Testis (tissue), 3 donors: ENCODE measurements around the gene BSN. TPM values are rescaled to one million over a fixed set of nuclear protein-coding genes. Genes with fewer than 3 reads are reported as not detected.

Experiments
- DNase-seq: peaks from one replicate; pipeline ENCODE4 v3.0.0-alpha.2; 2019
- H3K27ac ChIP-seq, 2 donors: fragments of 200-600 bp; sonication (generic); one replicate each; pipeline ENCODE4 v1.5.1; 2019
- H3K27me3 ChIP-seq: fragments of 200-600 bp; sonication (generic); one replicate; pipeline ENCODE4 v1.5.1; 2019
- H3K36me3 ChIP-seq: fragments of 200-600 bp; sonication (generic); one replicate; pipeline ENCODE4 v1.5.1; 2017; ENCODE audit warnings: low read depth; ENCODE audit errors: missing control alignments
- H3K4me1 ChIP-seq: fragments of 200-600 bp; sonication (generic); one replicate; pipeline ENCODE4 v1.5.1; 2019
- H3K4me3 ChIP-seq, 2 donors: fragments of 200-600 bp; sonication (generic); one replicate each; pipeline ENCODE4 v1.5.1; 2017 to 2019
- H3K9me3 ChIP-seq: fragments of 200-600 bp; sonication (generic); one replicate; pipeline ENCODE4 v1.5.1; 2017
- CTCF ChIP-seq, 3 experiments: fragments of 450-650 bp in 2 of 3; fragments of 200-600 bp in 1 of 3; sonication (generic) in 1 of 3; IDR thresholded peaks; one replicate each; pipeline ENCODE4 v1.5.1; 2016 to 2019; ENCODE audit warnings: antibody characterized with exemption in 3 of 3, mild to moderate bottlenecking in 2 of 3, moderate library complexity in 1 of 3
- POLR2A ChIP-seq: fragments of 450-650 bp; IDR thresholded peaks from one replicate; pipeline ENCODE4 v1.6.1; 2017; ENCODE audit warnings: antibody characterized with exemption, mild to moderate bottlenecking, moderate library complexity
- WGBS, 2 donors: methylation state at CpG; one replicate each; pipeline ENCODE4 v1.1.5; 2018; 5-methylcytosine and 5-hydroxymethylcytosine counted together
- intact Hi-C: fragments of 100-400 bp; cut with DNase I; formaldehyde crosslinking; loops from one replicate; pipeline ENCODE4 v1.15.1; 2023; ENCODE audit warnings: low total_unique reads
- polyA plus RNA-seq: library from polyadenylated mRNA; stranded (reverse); fragments of 350-450 nt; fragmentation: Illumina TruSeq; extraction: RNeasy Lipid Tissue Mini Kit (QIAGEN cat#74804); gene quantifications from one replicate; pipeline ENCODE4 v1.2.3, GENCODE V29; 2014; ENCODE audit warnings: low read depth, low replicate concordance; ENCODE audit not compliant: insufficient read depth
- total RNA-seq, 2 donors: library from RNA; depleted of rRNA; stranded (reverse); fragments of >200 nt; gene quantifications; one replicate each; pipeline ENCODE4 v1.2.3, GENCODE V29; 2016

BSN gene
- total and polyA plus RNA-seq, 3 donors from 2014 or later: 9.9 to 25.3 (median 18.9) TPM

DNA sequence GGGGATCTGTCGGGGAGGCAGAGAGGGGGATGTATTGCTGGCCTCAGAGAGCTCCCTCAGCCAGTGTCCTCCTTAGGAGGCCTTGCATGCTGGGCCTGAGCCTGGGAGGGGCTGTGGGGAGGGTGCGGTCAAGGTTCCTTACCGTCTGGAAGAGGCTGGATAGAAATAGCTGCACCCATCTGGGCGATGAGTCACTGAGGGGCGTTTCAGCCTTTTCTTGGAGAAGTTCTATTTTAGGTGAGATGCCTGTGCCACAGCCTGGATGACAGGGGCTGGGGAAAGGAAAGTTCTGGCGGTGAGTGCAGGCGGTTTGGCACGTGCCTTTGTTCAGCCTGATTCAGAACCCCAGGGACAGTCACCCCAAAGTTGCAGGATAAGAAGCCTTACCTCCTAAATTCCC lies 84.2 kb downstream of the BSN start:
- H3K9me3 ChIP-seq: no peaks in the 10 kb centered on the region
- no peak overlapping the region for H3K4me3 ChIP-seq
- no peak overlapping the region for H3K27ac ChIP-seq
- no peak for DNase-seq
- 77 to 80% methylated on average over 8 of the region's 8 CpGs for WGBS, 2 donors
- no peaks in the 10 kb centered on the region for H3K36me3 ChIP-seq
- intact Hi-C loops: no loop called here
- H3K4me1 ChIP-seq: no peaks in the 10 kb centered on the region
- TF ChIP-seq POLR2A (no peak), CTCF (IDR thresholded peaks at IDR 0.05) (no peak)
- H3K27me3 ChIP-seq: no peaks in the 10 kb centered on the region

GRCh38 chr3:49639551-49639950 lies 85.3 kb downstream of the BSN start:
- H3K27ac ChIP-seq: no peak overlapping the region
- no peaks in the 10 kb centered on the region for H3K9me3 ChIP-seq
- intact Hi-C loops: no loop called here
- no peak overlapping the region for H3K4me3 ChIP-seq
- no peak for TF ChIP-seq CTCF (IDR thresholded peaks at IDR 0.05)
- WGBS, 2 donors: 91 to 100% methylated on average over 2 of the region's 2 CpGs
- no peaks in the 10 kb centered on the region for H3K4me1 ChIP-seq
- H3K27me3 ChIP-seq: no peaks in the 10 kb centered on the region
- DNase-seq: no peak
- H3K36me3 ChIP-seq: no peaks in the 10 kb centered on the region

DNA sequence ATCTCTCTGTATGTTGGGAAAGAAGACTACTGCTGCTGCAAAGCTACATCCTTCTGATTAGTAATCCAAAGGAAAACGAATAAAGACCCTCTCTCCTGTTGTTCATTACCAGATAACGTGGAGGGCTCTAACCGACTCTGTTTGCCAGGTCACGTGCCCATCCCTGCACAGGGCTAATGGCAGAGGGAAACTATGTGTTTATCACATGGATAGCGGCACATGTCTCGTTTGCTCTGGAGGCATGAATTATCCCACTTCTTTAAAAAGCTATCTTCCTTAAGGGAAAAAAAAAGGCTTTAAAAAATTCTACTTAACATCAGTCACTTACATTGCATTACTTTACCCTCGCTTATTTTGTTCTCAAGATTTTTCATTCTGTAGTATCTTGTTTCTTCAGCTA lies 87.0 kb downstream of the BSN start:
- intact Hi-C loops: no loop called here
- WGBS, 2 donors: 72% methylated on average over 7 of the region's 7 CpGs
- Histone ChIP-seq H3K27ac (no peak overlapping the region), H3K9me3 (no peaks in the 10 kb centered on the region), H3K4me1 (no peaks in the 10 kb centered on the region), H3K4me3 (no peak overlapping the region), H3K27me3 (no peaks in the 10 kb centered on the region), H3K36me3 (no peaks in the 10 kb centered on the region)
- no peak for DNase-seq
- TF ChIP-seq POLR2A (no peak), CTCF (IDR thresholded peaks at IDR 0.05) (no peak)

DNA sequence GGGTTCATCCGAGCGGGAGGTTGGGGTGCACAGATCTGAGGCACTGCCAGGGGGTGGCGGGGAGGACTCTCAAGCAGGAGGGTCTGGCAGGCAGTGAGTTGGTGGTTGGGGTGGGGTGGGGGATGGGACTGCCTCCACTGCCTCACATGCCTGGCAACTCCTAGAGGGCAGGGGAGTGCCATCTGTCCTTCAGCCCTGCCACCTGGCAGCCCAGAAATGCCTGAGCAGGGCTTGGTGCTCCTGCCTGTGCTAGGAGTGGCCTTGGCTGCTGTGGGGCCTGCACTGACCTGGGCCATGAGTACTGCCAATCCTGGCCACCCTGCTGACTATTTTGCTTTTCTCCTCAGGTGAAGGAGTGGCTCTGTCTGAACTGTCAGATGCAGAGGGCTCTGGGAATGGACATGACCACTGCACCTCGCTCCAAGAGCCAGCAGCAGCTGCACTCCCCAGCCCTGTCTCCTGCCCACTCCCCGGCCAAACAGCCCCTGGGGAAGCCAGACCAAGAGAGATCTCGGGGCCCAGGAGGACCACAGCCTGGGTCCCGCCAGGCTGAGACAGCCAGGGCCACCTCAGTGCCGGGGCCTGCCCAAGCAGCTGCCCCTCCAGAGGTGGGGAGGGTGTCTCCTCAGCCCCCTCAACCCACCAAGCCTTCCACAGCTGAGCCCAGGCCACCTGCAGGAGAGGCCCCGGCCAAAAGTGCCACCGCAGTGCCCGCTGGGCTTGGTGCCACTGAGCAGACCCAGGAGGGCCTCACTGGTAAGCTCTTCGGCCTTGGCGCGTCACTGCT lies 87.8 kb downstream of the BSN start:
- 87 to 94% methylated on average over 7 to 14 of the region's 14 CpGs for WGBS, 2 donors
- H3K27me3 ChIP-seq: no peaks in the 10 kb centered on the region
- intact Hi-C loops: no loop called here
- no peaks in the 10 kb centered on the region for H3K36me3 ChIP-seq
- no peaks in the 10 kb centered on the region for H3K4me1 ChIP-seq
- no peak overlapping the region for H3K4me3 ChIP-seq
- H3K9me3 ChIP-seq: no peaks in the 10 kb centered on the region
- no peak for DNase-seq
- no peak for TF ChIP-seq POLR2A
- no peak for TF ChIP-seq CTCF (IDR thresholded peaks at IDR 0.05)
- H3K27ac ChIP-seq: no peak overlapping the region

GRCh38 chr3:49642708-49643145 lies 88.5 kb downstream of the BSN start:
- Histone ChIP-seq H3K36me3 (no peaks in the 10 kb centered on the region), H3K27ac (no peak overlapping the region), H3K9me3 (no peaks in the 10 kb centered on the region), H3K4me3 (no peak overlapping the region), H3K4me1 (no peaks in the 10 kb centered on the region), H3K27me3 (no peaks in the 10 kb centered on the region)
- no peak for DNase-seq
- intact Hi-C loops: no loop called here
- 75 to 95% methylated on average over 5 to 9 of the region's 9 CpGs for WGBS, 2 donors
- no peak for TF ChIP-seq POLR2A
- no peak for TF ChIP-seq CTCF (IDR thresholded peaks at IDR 0.05)
